Esophagus squamous epithelium (tissue), 4 donors: Measurements from ENCODE around the gene XPNPEP3.

Experiments used
- CTCF ChIP-seq, 6 experiments: fragments of 450-650 bp in 4 of 6; fragments of 200-600 bp in 2 of 6; sonication (generic) in 2 of 6; IDR thresholded peaks; one replicate each; pipeline ENCODE4 v1.5.1; 2016 to 2019; ENCODE audit warnings: antibody characterized with exemption in 6 of 6, mild to moderate bottlenecking in 4 of 6, moderate library complexity in 4 of 6
- POLR2A ChIP-seq, 4 donors: fragments of 450-650 bp; IDR thresholded peaks; one replicate each; pipeline ENCODE4 v1.6.1; 2017; ENCODE audit warnings: antibody characterized with exemption in 4 of 4, mild to moderate bottlenecking in 4 of 4, moderate library complexity in 3 of 4

- no peak for TF ChIP-seq CTCF (IDR thresholded peaks at IDR 0.05)
- no peak for TF ChIP-seq POLR2A (IDR thresholded peaks at IDR 0.05)
These were observed 109.8 kb downstream of the XPNPEP3 start for GRCh38 chr22:40966726-40967085.
